ENCODE results near the gene STX1A.

STX1A gene

DNA sequence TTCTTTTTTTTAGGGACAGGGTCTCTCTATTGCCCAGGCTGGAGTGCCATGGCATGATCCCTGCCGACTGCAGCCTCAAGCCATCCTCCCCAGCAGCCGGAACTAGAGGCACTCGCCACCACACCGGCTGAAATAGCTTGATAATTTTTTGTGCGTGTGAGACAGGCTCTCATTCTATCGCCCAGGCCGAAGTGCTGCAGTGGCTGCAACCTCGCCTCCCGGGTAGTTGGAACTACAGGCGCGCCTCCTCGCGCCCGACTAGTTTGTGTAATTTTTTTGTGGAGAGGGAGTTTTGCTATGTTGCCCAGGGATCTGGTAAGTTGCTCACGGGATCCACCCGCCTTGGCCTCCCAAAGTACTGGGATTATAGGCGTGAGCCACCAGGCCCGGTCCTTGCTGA lies 34.2 kb downstream of the STX1A start:
- no peak for DNase-seq (ENCODE audit: low spot score)
- in situ Hi-C loops (cut with MboI; ENCODE audit: low pct_unique_long_range_greater_than_20kb, low sequenced_read_pairs, unreplicated experiment), result no loop called here
- TF ChIP-seq, protein P1, sequence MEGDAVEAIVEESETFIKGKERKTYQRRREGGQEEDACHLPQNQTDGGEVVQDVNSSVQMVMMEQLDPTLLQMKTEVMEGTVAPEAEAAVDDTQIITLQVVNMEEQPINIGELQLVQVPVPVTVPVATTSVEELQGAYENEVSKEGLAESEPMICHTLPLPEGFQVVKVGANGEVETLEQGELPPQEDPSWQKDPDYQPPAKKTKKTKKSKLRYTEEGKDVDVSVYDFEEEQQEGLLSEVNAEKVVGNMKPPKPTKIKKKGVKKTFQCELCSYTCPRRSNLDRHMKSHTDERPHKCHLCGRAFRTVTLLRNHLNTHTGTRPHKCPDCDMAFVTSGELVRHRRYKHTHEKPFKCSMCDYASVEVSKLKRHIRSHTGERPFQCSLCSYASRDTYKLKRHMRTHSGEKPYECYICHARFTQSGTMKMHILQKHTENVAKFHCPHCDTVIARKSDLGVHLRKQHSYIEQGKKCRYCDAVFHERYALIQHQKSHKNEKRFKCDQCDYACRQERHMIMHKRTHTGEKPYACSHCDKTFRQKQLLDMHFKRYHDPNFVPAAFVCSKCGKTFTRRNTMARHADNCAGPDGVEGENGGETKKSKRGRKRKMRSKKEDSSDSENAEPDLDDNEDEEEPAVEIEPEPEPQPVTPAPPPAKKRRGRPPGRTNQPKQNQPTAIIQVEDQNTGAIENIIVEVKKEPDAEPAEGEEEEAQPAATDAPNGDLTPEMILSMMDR (IDR thresholded peaks at IDR 0.05; ENCODE audit: extremely low read depth, insufficient read depth, missing control alignments), result no peak

- DNase-seq (ENCODE audit: low spot score), result no peak
- TF ChIP-seq, protein P1 (IDR thresholded peaks at IDR 0.05; ENCODE audit: extremely low read depth, insufficient read depth, missing control alignments), result no peak
- in situ Hi-C loops (cut with MboI; ENCODE audit: low pct_unique_long_range_greater_than_20kb, low sequenced_read_pairs, unreplicated experiment), result no loop called here
Measured at GRCh38 chr7:73683788-73684693, 35.4 kb downstream of the STX1A start.

- peak; percentile 98 for DNase-seq (ENCODE audit: low spot score)
- TF ChIP-seq, protein P1 (IDR thresholded peaks at IDR 0.05; ENCODE audit: extremely low read depth, insufficient read depth, missing control alignments), result no peak
- in situ Hi-C loops (cut with MboI; ENCODE audit: low pct_unique_long_range_greater_than_20kb, low sequenced_read_pairs, unreplicated experiment), result no loop called here
Measured at GRCh38 chr7:73683056-73683787, 36.2 kb downstream of the STX1A start, which contains the start of the genes BUD23 and DNAJC30. TSS of gene BUD23 (plus strand) at chr7:73683597. CDS start at chr7:73683626, 29 bp downstream. TSS of gene DNAJC30 (minus strand) at chr7:73683453. CDS start at chr7:73683423, 30 bp downstream.

DNA sequence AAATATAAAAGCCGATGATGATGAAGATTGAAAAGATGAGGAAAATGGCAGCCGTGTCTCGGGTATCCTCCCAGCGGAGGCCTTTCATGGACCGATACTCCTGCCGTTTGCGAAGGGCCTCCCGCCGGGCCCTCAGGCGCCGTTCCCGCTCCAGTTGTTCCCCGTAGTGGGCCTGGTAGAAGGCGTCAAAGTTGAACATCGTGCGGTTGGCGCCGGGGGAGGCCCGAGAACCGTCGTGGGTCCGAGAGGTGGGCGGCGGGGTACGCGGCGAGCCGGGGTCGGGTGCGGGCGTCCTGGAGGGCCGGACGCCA lies 36.8 kb downstream of the STX1A start:
- TF ChIP-seq, protein P1 (IDR thresholded peaks at IDR 0.05; ENCODE audit: extremely low read depth, insufficient read depth, missing control alignments), result no peak
- in situ Hi-C loops (cut with MboI; ENCODE audit: low pct_unique_long_range_greater_than_20kb, low sequenced_read_pairs, unreplicated experiment), result no loop called here
- DNase-seq (ENCODE audit: low spot score), result no peak

GRCh38 chr7:73681031-73681430 lies 38.4 kb downstream of the STX1A start:
- TF ChIP-seq, protein P1 (IDR thresholded peaks at IDR 0.05; ENCODE audit: extremely low read depth, insufficient read depth, missing control alignments), result no peak
- in situ Hi-C loops (cut with MboI; ENCODE audit: low pct_unique_long_range_greater_than_20kb, low sequenced_read_pairs, unreplicated experiment), result no loop called here
- DNase-seq (ENCODE audit: low spot score), result no peak

DNA sequence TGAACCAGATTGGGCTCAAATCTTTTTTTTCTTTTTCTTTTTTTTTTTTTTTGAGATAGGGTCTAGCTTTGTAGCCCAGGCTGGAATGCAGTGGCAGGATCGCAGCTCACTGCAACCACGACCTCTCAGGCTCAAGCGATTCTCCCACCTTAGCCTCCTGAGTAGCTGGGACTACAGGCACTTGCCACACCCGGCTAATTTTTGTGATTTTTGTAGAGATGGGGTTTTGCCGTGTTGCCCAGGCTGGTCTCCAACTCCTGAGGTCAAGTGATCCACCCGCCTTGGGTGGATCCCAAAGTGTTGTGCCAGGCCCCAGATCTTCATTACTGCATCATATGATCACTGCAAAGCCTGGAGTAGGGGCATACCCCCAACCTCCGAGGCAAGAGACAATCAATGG lies 39.0 kb downstream of the STX1A start:
- in situ Hi-C loops (cut with MboI; ENCODE audit: low pct_unique_long_range_greater_than_20kb, low sequenced_read_pairs, unreplicated experiment), result no loop called here
- TF ChIP-seq, protein P1 (IDR thresholded peaks at IDR 0.05; ENCODE audit: extremely low read depth, insufficient read depth, missing control alignments), result no peak
- DNase-seq (ENCODE audit: low spot score), result no peak
